Measurements from ENCODE around the gene RBM44.

Gene RBM44

GRCh38 chr2:237858294-237859081 is 59.9 kb downstream of the RBM44 start:
- H3K9me3 ChIP-seq (ENCODE audit: insufficient read depth, low read depth, low read length), result no peaks in the 10 kb centered on the region
- 40% methylated on average over 14 of the region's 14 CpGs for WGBS
- no peaks in the 10 kb centered on the region; the same call in 1 of the 2 replicates for H3K4me1 ChIP-seq (ENCODE audit: insufficient read depth, low read length)
- peaks cover 48% of the 10 kb centered on the region for H3K27me3 ChIP-seq (ENCODE audit: insufficient read depth, low read length)
- no peaks in the 10 kb centered on the region for H3K36me3 ChIP-seq (ENCODE audit: insufficient read depth, low read length)
- peak overlapping the region; percentile 58; the same call in 1 of the 2 replicates for H3K4me3 ChIP-seq (ENCODE audit: low read length)
- H3K27ac ChIP-seq (ENCODE audit: low read depth, low read length), result no peak overlapping the region
- H3K9ac ChIP-seq (ENCODE audit: low read depth, low read length), result no peak overlapping the region

DNA sequence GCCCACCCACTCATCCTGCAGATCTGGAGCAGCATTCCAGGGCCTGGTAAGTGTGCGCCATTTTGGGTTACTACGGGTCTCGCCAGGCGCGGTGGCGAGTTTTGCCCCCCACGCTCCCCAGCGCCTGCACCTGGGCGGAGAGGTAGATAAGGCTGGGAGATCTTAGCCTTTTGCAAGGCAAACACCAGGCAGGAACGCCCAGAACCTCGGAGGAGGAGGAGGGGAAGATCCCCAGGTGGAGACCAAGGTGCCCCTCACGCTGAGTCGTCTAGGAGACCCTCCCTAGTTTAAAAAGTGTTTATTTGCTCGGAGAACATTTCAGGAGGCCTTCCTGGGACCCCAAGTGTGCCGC is 60.5 kb downstream of the RBM44 start:
- no peak overlapping the region; the same call in 1 of the 2 replicates for H3K9ac ChIP-seq (ENCODE audit: low read depth, low read length)
- H3K27me3 ChIP-seq (ENCODE audit: insufficient read depth, low read length), result peaks cover 48% of the 10 kb centered on the region
- H3K4me3 ChIP-seq (ENCODE audit: low read length), result peak overlapping the region; percentile 58
- no peaks in the 10 kb centered on the region; the same call in 1 of the 2 replicates for H3K4me1 ChIP-seq (ENCODE audit: insufficient read depth, low read length)
- no peaks in the 10 kb centered on the region for H3K36me3 ChIP-seq (ENCODE audit: insufficient read depth, low read length)
- H3K9me3 ChIP-seq (ENCODE audit: insufficient read depth, low read depth, low read length), result no peaks in the 10 kb centered on the region
- no peak overlapping the region for H3K27ac ChIP-seq (ENCODE audit: low read depth, low read length)
- WGBS, result 41% methylated on average over 15 of the region's 15 CpGs

DNA sequence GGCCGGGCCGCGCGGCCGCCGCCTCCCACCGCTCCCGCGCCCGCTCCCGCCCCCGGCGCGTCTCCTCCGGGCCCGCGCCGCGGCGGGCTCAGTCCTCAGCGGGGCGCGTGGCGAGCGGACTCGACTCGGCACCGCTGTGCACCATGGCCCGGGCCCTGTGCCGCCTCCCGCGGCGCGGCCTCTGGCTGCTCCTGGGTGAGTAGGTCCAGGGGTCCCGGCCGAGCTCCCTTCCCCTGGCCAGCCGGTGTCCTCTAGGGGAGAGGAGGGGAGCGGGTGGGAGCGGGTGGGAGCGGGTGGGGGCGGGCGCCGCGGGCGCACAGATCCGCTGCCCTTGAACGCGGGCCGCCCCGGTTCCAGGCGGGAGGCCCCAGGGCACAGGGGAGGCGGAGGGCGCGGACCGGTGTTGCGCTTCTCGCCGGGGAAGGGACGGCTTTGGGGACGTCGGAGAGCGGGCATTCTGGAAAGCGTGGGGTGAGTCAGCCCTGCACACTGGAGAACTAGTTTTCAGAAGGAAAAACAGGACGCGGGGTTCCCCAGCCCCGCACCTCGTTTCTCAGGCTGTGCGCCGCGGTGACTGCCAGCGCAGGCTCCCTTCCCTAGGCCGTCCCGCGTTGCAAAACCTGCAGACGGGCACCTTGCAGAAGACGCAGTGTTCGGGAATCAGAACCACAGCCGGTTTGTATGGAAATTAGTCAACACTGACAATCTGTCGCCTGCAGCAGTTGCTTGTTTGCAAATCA is 61.1 kb downstream of the RBM44 start, which contains the start of gene RAMP1:
Gene RAMP1, plus strand, starts transcription at position 91 of the 740 bp plus-strand sequence. Its CDS starts 53 bp downstream, at position 144.
- no peaks in the 10 kb centered on the region for H3K9me3 ChIP-seq (ENCODE audit: insufficient read depth, low read depth, low read length)
- H3K4me3 ChIP-seq (ENCODE audit: low read length), result peak within 1 kb of the TSS; percentile 58

DNA sequence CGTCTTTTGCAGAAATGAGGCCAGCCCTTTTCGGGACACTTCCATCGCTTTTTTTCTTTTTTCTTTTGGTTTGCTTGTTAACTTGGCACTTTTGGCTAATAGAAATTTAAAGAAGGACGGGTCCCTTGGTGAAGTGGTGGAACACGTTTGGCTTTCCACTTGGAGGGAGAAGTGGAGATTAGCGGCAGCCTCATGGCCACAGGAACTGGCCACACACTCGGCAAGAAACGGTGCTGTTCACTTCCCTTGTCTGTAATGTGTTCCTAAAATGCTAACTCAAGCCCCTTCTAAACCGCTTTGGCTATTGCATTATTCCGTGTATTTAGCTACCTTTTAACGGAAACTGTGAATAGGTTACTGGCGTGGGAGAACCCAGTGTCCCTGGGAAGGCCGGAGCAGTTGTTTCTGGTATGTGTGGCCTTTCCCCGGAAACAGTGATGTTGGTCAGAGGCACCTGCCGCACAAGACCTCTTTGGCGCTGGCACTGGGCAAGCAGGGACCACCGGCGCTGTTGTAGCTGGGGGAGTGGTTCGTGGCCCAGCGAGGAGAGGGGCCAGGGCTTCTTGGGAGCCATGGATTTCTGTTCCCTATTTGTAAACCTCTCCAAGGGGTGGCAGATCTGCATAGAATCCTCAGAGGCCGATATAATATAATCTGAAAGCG is 61.8 kb downstream of the RBM44 start:
- H3K9ac ChIP-seq (ENCODE audit: low read depth, low read length), result no peak overlapping the region
- no peaks in the 10 kb centered on the region; the same call in 1 of the 2 replicates for H3K4me1 ChIP-seq (ENCODE audit: insufficient read depth, low read length)

More for the DNA sequence above, 61.1 kb downstream of the RBM44 start, which contains the start of gene RAMP1:
- Histone ChIP-seq H3K27me3 (ENCODE audit: insufficient read depth, low read length) (peaks cover 48% of the 10 kb centered on the region), H3K27ac (ENCODE audit: low read depth, low read length) (no peak within 1 kb of the TSS), H3K4me1 (ENCODE audit: insufficient read depth, low read length) (no peaks in the 10 kb centered on the region; the same call in 1 of the 2 replicates), H3K36me3 (ENCODE audit: insufficient read depth, low read length) (no peaks in the 10 kb centered on the region), H3K9ac (ENCODE audit: low read depth, low read length) (no peak within 1 kb of the TSS; the same call in 1 of the 2 replicates)
- WGBS, result 2% methylated on average over 78 of the region's 79 CpGs

DNA sequence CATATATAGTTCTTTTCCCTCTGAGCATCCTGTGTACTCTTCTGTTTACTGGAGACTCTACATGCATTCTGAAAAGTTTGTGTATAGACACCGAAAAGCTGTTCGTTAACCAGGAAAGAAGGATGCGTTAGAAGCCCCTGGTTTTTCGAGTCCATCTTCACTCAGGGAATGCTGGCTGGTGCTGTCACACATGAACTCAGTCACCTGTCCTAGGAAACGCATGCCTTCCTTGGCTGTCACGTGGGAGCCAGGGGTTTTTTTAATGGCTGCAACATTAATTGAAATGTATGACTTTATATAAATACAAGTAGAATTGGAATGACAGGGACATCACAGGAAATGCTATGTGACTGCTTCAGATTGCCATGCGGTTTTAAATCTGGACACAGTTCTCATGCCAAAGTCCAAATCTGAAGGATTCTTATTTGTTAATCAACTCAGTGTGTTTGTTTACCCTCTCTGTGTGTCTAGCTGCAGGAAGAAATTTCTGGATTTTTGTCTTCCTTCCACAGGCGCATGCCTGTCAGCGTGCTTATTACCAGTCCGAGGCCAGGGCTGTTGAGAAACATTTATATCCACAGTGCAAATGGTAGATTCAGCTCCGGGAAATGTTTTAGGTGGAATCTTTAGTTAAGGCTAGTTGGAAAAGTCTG is 63.4 kb downstream of the RBM44 start:
- peaks cover 2% of the 10 kb centered on the region; the same call in 1 of the 2 replicates for H3K4me1 ChIP-seq (ENCODE audit: insufficient read depth, low read length)
- no peak overlapping the region for H3K27ac ChIP-seq (ENCODE audit: low read depth, low read length)
- H3K27me3 ChIP-seq (ENCODE audit: insufficient read depth, low read length), result peaks cover 43% of the 10 kb centered on the region
- WGBS, result 93% methylated on average over 11 of the region's 11 CpGs
- no peaks in the 10 kb centered on the region for H3K36me3 ChIP-seq (ENCODE audit: insufficient read depth, low read length)
- no peaks in the 10 kb centered on the region for H3K9me3 ChIP-seq (ENCODE audit: insufficient read depth, low read depth, low read length)
- no peak overlapping the region for H3K4me3 ChIP-seq (ENCODE audit: low read length)
- no peak overlapping the region for H3K9ac ChIP-seq (ENCODE audit: low read depth, low read length)

More for the DNA sequence above, 61.8 kb downstream of the RBM44 start:
- peak overlapping the region; percentile 58 for H3K4me3 ChIP-seq (ENCODE audit: low read length)
- H3K27me3 ChIP-seq (ENCODE audit: insufficient read depth, low read length), result peaks cover 48% of the 10 kb centered on the region
- WGBS, result 73% methylated on average over 22 of the region's 22 CpGs
- H3K36me3 ChIP-seq (ENCODE audit: insufficient read depth, low read length), result no peaks in the 10 kb centered on the region
- no peaks in the 10 kb centered on the region for H3K9me3 ChIP-seq (ENCODE audit: insufficient read depth, low read depth, low read length)
- no peak overlapping the region for H3K27ac ChIP-seq (ENCODE audit: low read depth, low read length)

DNA sequence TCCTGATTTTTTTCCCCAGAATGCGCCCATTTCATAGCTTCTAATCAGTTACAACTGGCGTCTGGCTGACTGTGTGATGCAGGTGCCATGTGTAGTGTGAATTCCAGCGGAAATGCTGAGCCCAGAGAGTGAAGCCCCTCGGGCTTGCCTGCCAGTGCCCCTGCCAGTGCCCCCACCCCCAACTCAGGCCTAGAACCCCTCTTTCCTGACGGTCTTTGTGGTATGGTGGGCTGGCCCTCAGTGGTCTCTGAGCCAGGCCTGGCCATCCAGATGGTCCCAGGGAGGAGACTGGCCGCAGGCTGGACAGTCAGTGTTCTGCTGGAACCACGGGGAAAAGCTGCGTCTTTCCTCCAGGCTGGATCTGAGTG is 63.9 kb downstream of the RBM44 start:
- Histone ChIP-seq H3K36me3 (ENCODE audit: insufficient read depth, low read length) (no peaks in the 10 kb centered on the region), H3K27ac (ENCODE audit: low read depth, low read length) (no peak overlapping the region), H3K4me1 (ENCODE audit: insufficient read depth, low read length) (peaks cover 2% of the 10 kb centered on the region; the same call in 1 of the 2 replicates), H3K27me3 (ENCODE audit: insufficient read depth, low read length) (peaks cover 39% of the 10 kb centered on the region), H3K9me3 (ENCODE audit: insufficient read depth, low read depth, low read length) (no peaks in the 10 kb centered on the region), H3K9ac (ENCODE audit: low read depth, low read length) (no peak overlapping the region), H3K4me3 (ENCODE audit: low read length) (no peak overlapping the region)
- 94% methylated on average over 8 of the region's 8 CpGs for WGBS

GRCh38 chr2:237863102-237863511 is 64.5 kb downstream of the RBM44 start:
- H3K4me3 ChIP-seq (ENCODE audit: low read length), result no peak overlapping the region
- H3K27ac ChIP-seq (ENCODE audit: low read depth, low read length), result no peak overlapping the region
- H3K9ac ChIP-seq (ENCODE audit: low read depth, low read length), result no peak overlapping the region
- peaks cover 2% of the 10 kb centered on the region; the same call in 1 of the 2 replicates for H3K4me1 ChIP-seq (ENCODE audit: insufficient read depth, low read length)
- 65% methylated on average over 4 of the region's 4 CpGs for WGBS
- no peaks in the 10 kb centered on the region for H3K9me3 ChIP-seq (ENCODE audit: insufficient read depth, low read depth, low read length)
- H3K27me3 ChIP-seq (ENCODE audit: insufficient read depth, low read length), result peaks cover 37% of the 10 kb centered on the region
- no peaks in the 10 kb centered on the region for H3K36me3 ChIP-seq (ENCODE audit: insufficient read depth, low read length)

DNA sequence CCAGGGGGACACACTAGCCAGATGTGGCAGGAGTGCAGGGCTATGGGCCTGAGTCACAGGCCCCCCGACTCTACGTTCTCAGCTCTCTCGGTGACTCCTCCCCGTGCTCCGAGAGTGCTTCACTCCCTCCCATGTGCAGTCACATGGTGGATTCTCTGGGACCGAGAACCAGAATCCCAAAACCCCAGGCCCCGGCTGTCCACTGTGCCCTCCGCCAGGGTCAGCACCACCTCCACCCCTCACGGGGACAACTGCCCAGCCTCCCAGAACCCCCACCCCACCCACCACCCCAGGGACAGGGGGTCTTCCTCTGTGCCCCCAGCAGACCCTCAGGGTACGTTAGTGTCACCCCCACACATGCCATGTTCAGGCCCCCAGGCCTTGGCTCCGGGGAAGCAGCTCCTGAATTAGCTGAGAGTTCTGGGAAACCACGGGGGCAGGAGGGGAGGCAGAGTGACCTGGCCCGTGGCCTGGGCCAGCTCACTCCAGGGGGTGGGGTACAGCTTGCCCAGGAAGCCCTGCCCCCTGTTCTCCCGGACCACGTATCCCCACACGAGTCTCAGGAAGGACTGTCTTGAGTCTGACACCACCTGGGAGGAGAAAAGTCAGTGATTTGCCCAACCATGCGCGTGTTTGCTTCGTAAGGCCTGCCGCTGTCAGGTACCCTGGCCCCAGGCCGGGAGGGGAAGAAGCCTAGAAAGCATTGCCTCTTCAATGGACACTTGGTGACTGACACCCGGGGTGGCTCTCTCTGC is 65.3 kb downstream of the RBM44 start:
- WGBS, result 67% methylated on average over 22 of the region's 22 CpGs
- H3K4me1 ChIP-seq (ENCODE audit: insufficient read depth, low read length), result peaks cover 2% of the 10 kb centered on the region; the same call in 1 of the 2 replicates
- no peaks in the 10 kb centered on the region for H3K9me3 ChIP-seq (ENCODE audit: insufficient read depth, low read depth, low read length)
- no peak overlapping the region for H3K4me3 ChIP-seq (ENCODE audit: low read length)
- peaks cover 32% of the 10 kb centered on the region for H3K27me3 ChIP-seq (ENCODE audit: insufficient read depth, low read length)
- no peaks in the 10 kb centered on the region for H3K36me3 ChIP-seq (ENCODE audit: insufficient read depth, low read length)
- H3K9ac ChIP-seq (ENCODE audit: low read depth, low read length), result no peak overlapping the region
- H3K27ac ChIP-seq (ENCODE audit: low read depth, low read length), result no peak overlapping the region

GRCh38 chr2:237864444-237864931 is 65.9 kb downstream of the RBM44 start:
- 75% methylated on average over 10 of the region's 10 CpGs for WGBS
- Histone ChIP-seq H3K4me1 (ENCODE audit: insufficient read depth, low read length) (0 out of 2 replicates have a peak, but pooled peaks cover 2% of the 10 kb centered on the region), H3K9ac (ENCODE audit: low read depth, low read length) (no peak overlapping the region), H3K27ac (ENCODE audit: low read depth, low read length) (no peak overlapping the region), H3K27me3 (ENCODE audit: insufficient read depth, low read length) (peaks cover 26% of the 10 kb centered on the region), H3K9me3 (ENCODE audit: insufficient read depth, low read depth, low read length) (no peaks in the 10 kb centered on the region), H3K4me3 (ENCODE audit: low read length) (no peak overlapping the region), H3K36me3 (ENCODE audit: insufficient read depth, low read length) (no peaks in the 10 kb centered on the region)
